Urinary bladder (tissue), 4 donors: Measurements from ENCODE around the gene RNU6-1. TPM values are rescaled to one million over a fixed set of nuclear protein-coding genes. Genes with fewer than 3 reads are reported as not detected.

Source experiments
- DNase-seq: peaks from one replicate; pipeline ENCODE4 v3.0.0-alpha.2; 2015; ENCODE audit errors: extremely low spot score
- H3K27ac ChIP-seq: one replicate; pipeline ENCODE4 v1.5.1; 2013; ENCODE audit warnings: low read depth, mild to moderate bottlenecking, moderate library complexity
- H3K36me3 ChIP-seq: one replicate; pipeline ENCODE4 v1.6.1; 2013; ENCODE audit warnings: mild to moderate bottlenecking, moderate library complexity; ENCODE audit not compliant: insufficient read depth
- H3K4me1 ChIP-seq: one replicate; pipeline ENCODE4 v1.6.1; 2013; ENCODE audit warnings: mild to moderate bottlenecking, moderate library complexity; ENCODE audit not compliant: insufficient read depth
- H3K4me3 ChIP-seq: one replicate; pipeline ENCODE4 v1.5.1; 2013; ENCODE audit warnings: low read depth, low read length
- WGBS: extraction: QIAGEN DNeasy Blood & Tissue Kit; methylation state at CpG from one replicate; pipeline ENCODE4 v1.1.7; 2013; 5-methylcytosine and 5-hydroxymethylcytosine counted together
- polyA plus RNA-seq: library from polyadenylated mRNA; stranded (reverse); fragments of 200-250 nt; gene quantifications from one replicate; pipeline ENCODE4 v1.2.3, GENCODE V29; 2013
- total RNA-seq: library from RNA; depleted of rRNA; stranded (reverse); fragments of >200 nt; gene quantifications from one replicate; pipeline ENCODE4 v1.2.3, GENCODE V29; 2014
- donor health status: healthy with polysubstance abuse.
- donor health status: healthy.

Gene RNU6-1
- total and polyA plus RNA-seq, 2 donors = not detected

DNA sequence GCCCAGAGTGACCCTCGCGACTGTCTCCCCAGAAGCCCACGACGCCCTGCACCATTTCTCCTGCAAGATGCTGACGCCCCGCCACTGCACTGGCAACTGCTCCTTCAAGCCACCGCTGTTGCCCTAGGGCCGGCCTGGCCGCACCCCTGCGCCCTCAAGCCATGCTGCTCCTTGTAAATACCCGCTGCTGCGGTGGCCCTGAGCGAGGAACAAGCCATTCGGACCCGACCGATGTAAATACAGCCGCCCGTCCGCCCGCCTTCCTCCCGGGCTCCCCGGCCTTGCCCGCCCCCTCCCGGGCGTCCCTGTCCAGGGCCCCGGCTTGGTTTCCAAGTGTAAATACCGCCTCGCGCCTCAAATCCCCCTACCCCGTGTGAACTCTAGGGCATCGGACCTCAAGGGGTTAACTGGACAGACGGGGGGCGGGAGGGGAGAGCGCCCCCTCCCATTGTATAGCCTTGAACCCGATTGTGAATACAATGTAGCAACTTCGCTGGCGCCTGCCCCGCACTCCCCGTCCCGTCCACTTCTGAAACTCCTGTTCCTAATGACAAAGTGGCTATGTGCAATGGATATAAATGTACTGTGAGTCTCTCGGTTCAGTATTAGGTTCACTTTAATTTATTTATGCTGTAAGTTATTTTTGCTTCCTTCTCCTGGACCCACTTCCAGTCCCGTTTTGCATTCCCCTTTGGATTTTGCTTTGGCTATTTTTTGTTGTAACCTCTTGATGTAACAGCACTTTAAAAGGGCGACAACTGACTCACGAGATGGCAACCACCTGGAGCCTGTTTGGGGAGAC is 5.9 kb downstream of the RNU6-1 start:
- 3% methylated on average over 44 of the region's 44 CpGs for WGBS
- Histone ChIP-seq H3K36me3 (no peaks in the 10 kb centered on the region), H3K4me1 (peaks cover 1% of the 10 kb centered on the region), H3K27ac (no peak overlapping the region), H3K4me3 (peak overlapping the region; percentile 33)
- no peak for DNase-seq

DNA sequence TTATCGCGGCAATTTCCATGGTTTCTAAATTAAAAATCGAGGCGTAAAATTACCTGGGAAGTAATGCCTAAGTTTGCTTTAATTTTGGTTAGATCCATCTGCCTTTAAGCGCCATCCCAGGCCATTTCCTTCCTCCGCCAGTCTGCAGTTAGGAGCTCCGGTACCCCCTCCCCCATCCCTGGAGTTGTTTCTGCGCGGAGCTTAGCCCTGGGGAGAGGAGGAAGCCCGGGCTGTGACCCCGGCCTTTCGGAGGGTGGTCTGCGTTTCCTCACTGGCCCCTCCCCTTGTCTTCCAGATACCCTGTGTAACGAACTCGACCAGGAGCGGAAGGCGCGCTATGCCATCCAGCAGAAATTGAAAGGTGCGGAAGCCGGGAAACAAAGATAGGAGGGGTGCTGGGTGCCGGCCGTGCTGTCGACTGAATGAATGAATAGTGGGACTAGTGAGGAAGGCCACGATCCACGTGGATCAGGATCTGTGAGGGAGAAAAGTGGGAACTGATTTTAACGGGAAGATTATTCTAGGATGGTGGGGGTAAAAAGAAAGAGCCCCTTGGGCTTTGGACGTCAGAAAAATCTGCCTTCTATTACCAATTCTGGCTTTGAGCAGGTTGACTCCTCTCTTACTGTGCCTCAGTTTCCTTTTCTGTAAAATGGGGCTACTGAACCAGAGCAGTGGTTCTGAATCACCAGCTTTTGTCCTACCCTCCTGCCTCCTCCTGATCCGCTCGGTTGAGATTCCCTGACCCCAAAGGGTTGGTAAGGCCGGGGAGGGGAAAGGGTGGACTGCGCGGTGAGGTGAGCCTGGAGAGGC is 6.7 kb downstream of the RNU6-1 start:
- no peak overlapping the region for H3K4me3 ChIP-seq
- 12% methylated on average over 32 of the region's 32 CpGs for WGBS
- no peak overlapping the region for H3K27ac ChIP-seq
- H3K4me1 ChIP-seq = peaks cover 1% of the 10 kb centered on the region
- no peaks in the 10 kb centered on the region for H3K36me3 ChIP-seq
- DNase-seq = no peak

DNA sequence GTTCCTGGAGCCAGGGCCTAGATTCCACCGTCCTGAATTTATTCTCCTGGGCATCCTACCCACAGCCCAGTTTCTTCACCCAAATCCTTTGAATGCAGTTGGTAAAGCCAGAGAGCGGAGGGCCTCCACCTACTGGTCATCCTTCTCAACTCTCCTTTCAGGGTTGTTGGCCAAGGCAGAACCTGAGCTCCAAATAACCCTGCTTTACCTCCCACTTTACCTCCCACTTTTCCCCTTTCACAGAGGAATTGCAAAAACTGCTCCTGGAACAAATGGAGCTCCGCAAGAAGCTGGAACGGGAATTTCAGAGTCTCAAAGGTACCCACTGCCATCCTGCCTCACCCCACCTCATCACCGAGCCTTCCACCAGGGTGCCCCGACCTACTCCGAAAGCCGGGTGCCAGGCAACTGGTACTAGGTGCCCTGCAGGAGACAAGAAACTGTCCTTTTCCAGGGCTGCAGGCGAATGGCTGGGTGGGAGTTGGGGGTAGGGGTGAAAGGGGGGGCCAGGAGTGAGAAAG is 7.8 kb downstream of the RNU6-1 start:
- H3K36me3 ChIP-seq = no peaks in the 10 kb centered on the region
- H3K4me3 ChIP-seq = no peak overlapping the region
- peaks cover 4% of the 10 kb centered on the region for H3K4me1 ChIP-seq
- DNase-seq = no peak
- no peak overlapping the region for H3K27ac ChIP-seq
- 42% methylated on average over 9 of the region's 9 CpGs for WGBS

DNA sequence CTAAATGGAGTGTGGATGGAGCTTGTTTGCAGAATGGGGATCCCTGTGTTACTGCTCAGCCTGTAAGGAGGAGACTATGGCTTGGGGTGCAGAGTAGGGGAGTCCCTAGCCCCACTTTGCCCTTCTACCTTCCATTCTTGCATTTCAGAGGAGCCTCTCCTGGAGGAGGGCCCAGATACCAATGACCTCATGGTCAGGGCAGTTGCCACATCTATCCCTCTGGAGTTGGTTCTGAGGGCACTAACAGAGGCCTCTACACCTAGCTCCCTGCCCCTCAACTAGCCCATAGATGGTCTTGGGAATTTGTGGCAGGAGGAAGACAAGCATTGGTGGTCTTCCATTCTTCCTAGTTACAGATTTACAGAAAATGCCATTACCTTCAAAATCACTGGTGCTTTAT is 8.5 kb downstream of the RNU6-1 start:
- no peak for DNase-seq
- Histone ChIP-seq H3K36me3 (no peaks in the 10 kb centered on the region), H3K4me3 (no peak overlapping the region), H3K27ac (no peak overlapping the region), H3K4me1 (peaks cover 4% of the 10 kb centered on the region)

DNA sequence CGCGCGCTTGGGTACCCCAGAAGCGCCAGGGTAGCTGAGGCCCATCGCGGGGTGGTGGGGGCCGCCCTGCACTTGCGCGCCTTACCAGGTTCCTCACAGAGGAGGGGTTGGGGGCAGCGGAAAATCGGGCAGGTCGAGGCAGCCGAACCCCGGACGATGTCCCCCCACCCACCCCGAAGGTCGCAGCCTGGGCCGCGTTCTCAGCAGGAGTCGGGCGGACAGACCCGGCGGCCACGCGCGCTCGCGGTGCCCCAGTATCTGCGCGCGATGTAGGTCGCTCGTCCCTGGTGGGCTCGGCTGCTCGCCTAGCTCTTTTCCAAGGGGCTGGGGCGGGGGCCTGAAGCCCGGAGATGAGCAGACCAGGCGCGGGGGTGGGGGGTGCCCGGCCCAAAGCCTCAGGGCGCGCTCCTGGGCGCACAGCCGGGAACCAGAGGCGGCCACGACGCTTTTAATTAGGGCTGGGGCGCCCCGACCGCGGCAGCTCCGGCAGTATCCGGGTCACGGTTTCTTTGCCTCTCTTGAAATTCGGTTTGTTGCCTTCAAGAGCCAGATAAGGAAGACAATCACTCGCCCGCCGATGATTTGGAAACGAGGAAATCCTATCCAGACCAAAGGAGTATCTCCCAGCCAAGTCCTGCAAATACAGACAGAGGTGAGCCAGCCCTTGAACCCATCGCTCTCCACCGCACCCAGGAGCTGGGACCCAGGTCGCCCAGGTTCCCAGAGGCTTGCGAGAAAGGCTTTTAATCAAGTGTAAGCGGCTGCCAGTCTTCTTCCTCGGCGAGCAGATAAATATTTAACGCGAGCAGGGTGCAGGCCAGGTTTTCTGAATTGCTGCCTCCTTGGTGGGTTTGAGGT is 10.0 kb downstream of the RNU6-1 start:
- H3K4me1 ChIP-seq = peaks cover 4% of the 10 kb centered on the region
- H3K27ac ChIP-seq = no peak overlapping the region
- H3K36me3 ChIP-seq = no peaks in the 10 kb centered on the region
- 24% methylated on average over 68 of the region's 68 CpGs for WGBS
- no peak overlapping the region for H3K4me3 ChIP-seq
- DNase-seq = no peak

DNA sequence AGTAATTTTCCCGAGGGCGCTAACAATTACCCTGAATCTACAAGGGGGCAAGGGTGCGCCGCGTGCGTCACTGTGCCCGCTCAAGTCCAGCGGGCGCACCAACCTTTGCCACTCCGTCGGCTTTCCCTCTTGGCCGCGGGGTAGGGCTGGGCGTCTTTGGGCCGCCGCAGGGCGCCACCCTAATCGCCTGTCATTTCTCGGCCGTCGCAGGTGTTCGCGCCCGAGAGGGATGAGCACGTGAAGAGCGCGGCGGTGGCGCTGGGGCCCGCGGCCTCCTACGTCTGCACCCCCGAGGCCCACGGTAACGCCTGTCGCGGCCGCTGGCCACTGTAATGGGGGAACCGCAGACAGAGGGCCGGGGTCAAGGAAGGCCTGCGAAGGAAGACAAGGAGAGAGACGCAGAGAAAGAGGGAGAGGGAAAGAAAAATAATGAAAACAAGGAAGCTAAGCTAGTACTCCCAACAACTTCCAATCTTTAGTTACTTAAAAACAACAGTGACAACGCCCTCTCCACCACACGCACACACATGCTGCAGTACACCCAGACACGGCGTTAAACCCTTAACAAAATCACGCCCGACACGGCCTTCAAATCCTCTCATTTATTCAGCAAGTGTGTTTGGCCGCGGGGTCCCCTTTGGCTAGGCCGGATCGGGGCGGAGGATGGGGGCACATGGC is 10.7 kb downstream of the RNU6-1 start:
- H3K27ac ChIP-seq = no peak overlapping the region
- peaks cover 4% of the 10 kb centered on the region for H3K4me1 ChIP-seq
- H3K36me3 ChIP-seq = no peaks in the 10 kb centered on the region
- WGBS = 14% methylated on average over 54 of the region's 54 CpGs
- no peak for DNase-seq
- H3K4me3 ChIP-seq = no peak overlapping the region

DNA sequence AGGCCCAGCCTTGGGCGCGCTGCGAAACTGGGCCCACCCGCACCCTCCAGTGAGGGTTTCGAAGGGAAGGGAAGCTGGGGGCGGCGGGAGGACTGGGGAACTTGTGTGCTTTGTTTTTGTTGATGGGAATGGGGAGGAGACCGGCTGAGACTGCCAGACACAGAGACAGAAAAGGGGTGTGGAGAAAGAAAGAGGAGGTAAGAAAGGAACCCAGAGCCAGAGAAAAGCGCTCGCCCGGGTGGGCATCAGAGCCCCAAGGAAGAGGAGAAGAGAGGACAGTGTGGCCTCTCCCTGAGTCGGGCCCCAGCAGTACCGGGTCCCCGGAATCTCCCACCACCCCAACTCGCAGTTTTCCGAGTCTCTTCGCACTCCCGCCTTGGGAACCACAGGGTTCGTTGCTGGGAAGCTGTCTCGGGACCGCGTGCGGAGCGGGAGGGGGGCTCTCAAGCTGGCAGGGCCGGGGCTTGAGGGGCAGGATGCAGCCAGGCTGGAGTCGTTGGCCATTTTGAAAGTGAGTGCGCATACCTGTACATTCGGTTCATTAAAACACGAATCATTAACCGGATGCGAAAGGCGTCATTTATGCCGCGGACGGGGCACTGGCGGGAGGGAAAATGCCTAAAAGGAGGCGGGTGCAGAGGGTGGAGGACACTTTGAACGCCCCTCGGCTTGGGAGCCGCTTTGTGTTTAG is 11.4 kb downstream of the RNU6-1 start:
- no peak for DNase-seq
- Histone ChIP-seq H3K4me1 (peaks cover 5% of the 10 kb centered on the region), H3K27ac (no peak overlapping the region), H3K36me3 (no peaks in the 10 kb centered on the region), H3K4me3 (peak overlapping the region; percentile 11)
- WGBS = 10% methylated on average over 40 of the region's 40 CpGs

DNA sequence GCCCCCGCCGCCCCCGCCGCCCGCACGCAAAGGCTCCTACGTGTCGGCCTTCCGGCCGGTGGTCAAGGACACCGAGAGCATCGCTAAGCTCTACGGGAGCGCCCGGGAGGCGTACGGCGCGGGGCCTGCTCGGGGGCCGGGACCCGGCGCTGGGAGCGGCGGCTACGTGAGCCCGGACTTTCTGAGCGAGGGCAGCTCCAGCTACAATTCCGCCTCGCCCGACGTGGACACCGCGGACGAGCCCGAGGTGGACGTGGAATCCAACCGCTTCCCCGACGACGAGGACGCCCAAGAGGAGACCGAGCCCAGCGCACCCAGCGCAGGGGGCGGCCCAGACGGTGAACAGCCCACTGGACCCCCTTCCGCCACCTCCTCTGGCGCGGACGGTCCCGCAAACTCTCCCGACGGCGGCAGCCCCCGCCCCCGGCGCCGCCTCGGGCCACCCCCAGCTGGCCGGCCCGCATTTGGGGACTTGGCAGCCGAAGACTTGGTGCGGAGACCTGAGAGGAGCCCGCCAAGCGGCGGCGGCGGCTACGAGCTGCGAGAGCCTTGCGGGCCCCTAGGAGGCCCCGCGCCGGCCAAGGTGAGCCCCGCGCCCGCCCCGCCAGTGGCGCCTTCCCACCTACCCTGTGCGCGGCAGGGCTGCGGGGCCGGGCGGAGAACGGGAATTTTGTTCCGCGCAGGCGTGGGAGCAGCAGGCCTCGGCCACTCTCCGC is 12.1 kb downstream of the RNU6-1 start:
- H3K4me1 ChIP-seq = peaks cover 9% of the 10 kb centered on the region
- 3% methylated on average over 91 of the region's 91 CpGs for WGBS
- peak overlapping the region; percentile 16 for H3K4me3 ChIP-seq
- no peak for DNase-seq
- H3K36me3 ChIP-seq = no peaks in the 10 kb centered on the region
- no peak overlapping the region for H3K27ac ChIP-seq

DNA sequence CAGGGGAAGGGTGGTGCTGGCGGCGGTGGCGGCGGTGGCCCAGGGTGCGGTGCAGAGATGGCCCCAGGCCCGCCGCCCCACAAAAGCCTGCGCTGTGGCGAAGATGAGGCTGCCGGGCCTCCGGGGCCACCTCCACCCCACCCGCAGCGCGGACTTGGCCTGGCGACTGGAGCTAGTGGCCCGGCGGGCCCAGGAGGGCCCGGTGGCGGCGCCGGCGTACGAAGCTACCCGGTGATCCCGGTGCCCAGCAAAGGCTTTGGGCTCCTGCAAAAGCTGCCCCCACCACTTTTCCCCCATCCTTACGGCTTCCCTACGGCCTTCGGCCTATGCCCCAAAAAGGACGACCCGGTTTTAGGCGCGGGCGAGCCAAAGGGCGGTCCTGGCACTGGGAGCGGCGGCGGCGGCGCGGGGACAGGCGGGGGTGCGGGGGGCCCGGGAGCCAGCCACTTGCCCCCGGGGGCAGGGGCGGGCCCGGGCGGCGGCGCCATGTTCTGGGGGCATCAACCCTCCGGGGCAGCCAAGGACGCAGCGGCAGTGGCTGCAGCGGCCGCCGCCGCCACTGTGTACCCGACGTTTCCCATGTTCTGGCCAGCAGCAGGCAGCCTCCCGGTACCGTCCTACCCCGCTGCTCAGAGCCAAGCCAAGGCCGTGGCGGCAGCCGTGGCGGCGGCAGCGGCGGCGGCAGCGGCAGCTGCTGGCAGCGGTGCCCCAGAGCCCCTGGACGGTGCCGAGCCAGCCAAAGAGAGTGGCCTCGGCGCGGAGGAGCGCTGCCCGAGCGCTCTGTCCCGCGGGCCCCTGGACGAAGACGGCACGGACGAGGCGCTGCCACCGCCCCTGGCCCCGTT is 12.9 kb downstream of the RNU6-1 start:
- DNase-seq = no peak
- H3K4me1 ChIP-seq = peaks cover 9% of the 10 kb centered on the region
- WGBS = 3% methylated on average over 88 of the region's 88 CpGs
- no peak overlapping the region for H3K27ac ChIP-seq
- H3K36me3 ChIP-seq = no peaks in the 10 kb centered on the region
- H3K4me3 ChIP-seq = peak overlapping the region; percentile 16

DNA sequence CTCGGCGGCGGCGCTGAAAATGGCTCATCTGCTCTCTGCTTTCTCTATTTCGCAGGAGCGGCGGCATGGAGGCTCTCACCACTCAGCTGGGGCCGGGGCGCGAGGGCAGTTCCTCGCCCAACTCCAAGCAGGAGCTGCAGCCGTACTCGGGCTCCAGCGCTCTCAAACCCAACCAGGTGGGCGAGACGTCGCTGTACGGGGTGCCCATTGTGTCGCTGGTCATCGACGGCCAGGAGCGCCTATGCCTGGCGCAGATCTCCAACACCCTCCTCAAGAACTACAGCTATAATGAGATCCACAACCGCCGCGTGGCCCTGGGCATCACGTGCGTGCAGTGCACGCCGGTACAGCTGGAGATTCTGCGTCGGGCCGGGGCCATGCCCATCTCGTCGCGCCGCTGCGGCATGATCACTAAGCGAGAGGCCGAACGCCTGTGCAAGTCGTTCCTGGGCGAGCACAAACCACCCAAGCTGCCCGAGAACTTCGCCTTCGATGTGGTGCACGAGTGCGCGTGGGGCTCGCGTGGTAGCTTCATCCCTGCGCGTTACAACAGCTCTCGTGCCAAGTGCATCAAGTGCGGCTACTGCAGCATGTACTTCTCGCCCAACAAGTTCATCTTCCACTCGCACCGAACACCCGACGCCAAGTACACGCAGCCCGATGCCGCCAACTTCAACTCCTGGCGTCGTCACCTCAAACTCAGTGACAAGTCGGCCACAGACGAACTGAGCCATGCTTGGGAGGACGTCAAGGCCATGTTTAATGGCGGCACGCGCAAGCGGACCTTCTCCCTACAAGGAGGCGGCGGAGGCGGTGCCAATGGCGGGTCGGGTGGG is 13.7 kb downstream of the RNU6-1 start:
- Histone ChIP-seq H3K4me1 (peaks cover 9% of the 10 kb centered on the region), H3K27ac (no peak overlapping the region), H3K4me3 (no peak overlapping the region), H3K36me3 (no peaks in the 10 kb centered on the region)
- no peak for DNase-seq
- 7% methylated on average over 77 of the region's 77 CpGs for WGBS
